HCT116 (cell line): ENCODE measurements around the gene ST6GALNAC4.

Experiments used
- CTCF ChIP-seq, 3 experiments: fragments of 200-600 bp in 1 of 3; sonication (generic) in 1 of 3; IDR thresholded peaks in 2 of 3; conservative IDR thresholded peaks in 1 of 3; 2 replicates each; pipeline ENCODE4 v1.5.1; 2012 to 2017; ENCODE audit warnings: low read depth in 2 of 3, low read length in 2 of 3, antibody characterized with exemption in 1 of 3, borderline replicate concordance in 1 of 3, control low read depth in 1 of 3, mild to moderate bottlenecking in 1 of 3, mixed read lengths in 1 of 3, mixed run types in 1 of 3, moderate library complexity in 1 of 3; ENCODE audit not compliant: insufficient read depth in 1 of 3
- EZH2phosphoT487 ChIP-seq: fragments of 200-600 bp; IDR thresholded peaks from 2 replicates; pipeline ENCODE4 v1.6.1; 2018; ENCODE audit warnings: antibody characterized with exemption, borderline replicate concordance
- POLR2A ChIP-seq: IDR thresholded peaks from 2 replicates; pipeline ENCODE4 v1.7.0; 2011; ENCODE audit warnings: borderline replicate concordance; ENCODE audit not compliant: insufficient read depth, insufficient read length; ENCODE audit errors: extremely low read depth
- POLR2AphosphoS5 ChIP-seq: IDR thresholded peaks from 2 replicates; pipeline ENCODE4 v1.6.1; 2011; ENCODE audit warnings: mild to moderate bottlenecking, low read depth, low read length, moderate library complexity

- TF ChIP-seq CTCF (IDR thresholded peaks at IDR 0.05 in 2 of 3, conservative IDR thresholded peaks at IDR 0.05 in 1 of 3; ENCODE audit: borderline replicate concordance in 1 of 3, insufficient read depth in 1 of 3, low read depth in 2 of 3, low read length in 2 of 3) (peak in 2 of 3 experiments; percentile 46 to 48; a peak in 3 of 6 replicates), EZH2phosphoT487 (no peak), POLR2AphosphoS5 (no peak), POLR2A (no peak)
These were observed 1.6 kb upstream of the ST6GALNAC4 start for GRCh38 chr9:127918183-127919107.
